GM12878 (cell line): ENCODE data around the gene GALNT3. TPM values are rescaled to one million over a fixed set of nuclear protein-coding genes. Genes with fewer than 3 reads are reported as not detected.

Experiments used
- ATAC-seq: fragments of 200-7000 bp; cut with Tn5 transposase; 3 replicates; pipeline ENCODE4 v1.9.1; 2020; ENCODE audit warnings: mild to moderate bottlenecking, moderate library complexity
- BruUV-seq: library from RNA; stranded (reverse); fragments of 400-500 nt; replicated peaks from 2 replicates; lab custom pipeline; 2021; lab: Mats Ljungman, UMichigan
- CTCF ChIA-PET: fragments of 300-600 bp; sonication (Branson Sonifier 250); formaldehyde crosslinking; extraction: SDS; loops from one replicate; lab custom pipeline; 2021; ENCODE audit warnings: inconsistent platforms; lab: Yijun Ruan, JAX
- POLR2A ChIA-PET: fragments of 350-600 bp; formaldehyde crosslinking; extraction: SDS; loops from one replicate; lab custom pipeline; 2021; ENCODE audit warnings: inconsistent platforms; lab: Charles Lee
- RAD21 ChIA-PET: fragments of 300-600 bp; sonication (Branson Sonifier 250); formaldehyde crosslinking; loops from one replicate; lab custom pipeline; 2023; ENCODE audit warnings: antibody characterized with exemption; ENCODE audit not compliant: unreplicated experiment; lab: Charles Lee
- SMC1A ChIA-PET: fragments of 300-600 bp; sonication (Branson Sonifier 250); formaldehyde crosslinking; loops from one replicate; lab custom pipeline; 2023; ENCODE audit not compliant: unreplicated experiment, uncharacterized antibody; lab: Charles Lee
- DNase-seq: peaks from one replicate; pipeline ENCODE4 v3.0.0-alpha.2; 2011; ENCODE audit warnings: low read depth, low spot score
- FAIRE-seq: peaks from 3 replicates; lab custom pipeline; 2011; peaks lifted over from hg19 to GRCh38; lab: Jason Lieb, UNC
- H2AFZ ChIP-seq: 2 replicates; pipeline ENCODE4 v1.6.0; 2011; ENCODE audit warnings: low read depth, low read length, control low read depth; ENCODE audit not compliant: control insufficient read depth
- H3K27ac ChIP-seq: 2 replicates; pipeline ENCODE4 v1.5.1; 2011; ENCODE audit warnings: control low read depth; ENCODE audit not compliant: control insufficient read depth, insufficient read depth
- H3K27me3 ChIP-seq, 2 experiments: replicated peaks in 1 of 2; 2 replicates each; pipeline versions ENCODE4 v1.6.0 to v1.6.1; 2011; ENCODE audit warnings: low read length in 1 of 2; ENCODE audit not compliant: control insufficient read depth in 2 of 2, insufficient read depth in 2 of 2
- H3K36me3 ChIP-seq, 2 experiments: 2 replicates each; pipeline ENCODE4 v1.5.1; 2011; ENCODE audit warnings: low read length in 1 of 2; ENCODE audit not compliant: control insufficient read depth in 2 of 2, insufficient read depth in 2 of 2
- H3K4me1 ChIP-seq: 2 replicates; pipeline ENCODE4 v1.6.1; 2011; ENCODE audit warnings: mild to moderate bottlenecking, low read length, moderate library complexity, mixed read lengths; ENCODE audit not compliant: control insufficient read depth, insufficient read depth
- H3K4me2 ChIP-seq: 2 replicates; pipeline ENCODE4 v1.6.0; 2011; ENCODE audit warnings: control low read depth; ENCODE audit not compliant: control insufficient read depth, insufficient read depth
- H3K4me3 ChIP-seq: fragments of 200-600 bp; sonication (generic); 2 replicates; pipeline ENCODE4 v1.5.1; 2016
- H3K79me2 ChIP-seq: 2 replicates; pipeline ENCODE4 v1.6.0; 2011; ENCODE audit warnings: low read length; ENCODE audit not compliant: control insufficient read depth, insufficient read depth
- H3K9ac ChIP-seq: 2 replicates; pipeline ENCODE4 v1.8.0; 2011; ENCODE audit warnings: low read length, control low read depth, mixed read lengths; ENCODE audit not compliant: control insufficient read depth, insufficient read depth
- H3K9me3 ChIP-seq: replicated peaks from 3 replicates; pipeline ENCODE4 v1.5.1; 2011; ENCODE audit warnings: mild to moderate bottlenecking, low read length; ENCODE audit not compliant: control insufficient read depth, insufficient read depth
- H4K20me1 ChIP-seq: 2 replicates; pipeline ENCODE4 v1.6.0; 2011; ENCODE audit not compliant: control insufficient read depth, insufficient read depth
- CHD1 ChIP-seq: IDR thresholded peaks from 2 replicates; pipeline ENCODE4 v1.6.1; 2012; ENCODE audit warnings: low read depth, low read length, improper control_type of control experiment
- E4F1 ChIP-seq: fragments of 450-650 bp; IDR thresholded peaks from 2 replicates; pipeline ENCODE4 v1.6.1; 2018; ENCODE audit warnings: borderline replicate concordance, mild to moderate bottlenecking; ENCODE audit not compliant: partially characterized antibody
- REST ChIP-seq: IDR thresholded peaks from 2 replicates; pipeline ENCODE4 v1.6.1; 2012; ENCODE audit warnings: mild to moderate bottlenecking, low read depth, low read length
- RUNX3 ChIP-seq: IDR thresholded peaks from 2 replicates; pipeline ENCODE4 v1.6.1; 2012; ENCODE audit warnings: low read length, inconsistent platforms
- SP1 ChIP-seq: IDR thresholded peaks from one replicate; pipeline ENCODE4 v1.6.1; 2011; ENCODE audit warnings: low read depth, low read length
- SUZ12 ChIP-seq: fragments of 200-600 bp; sonication (generic); IDR thresholded peaks from one replicate; pipeline ENCODE4 v1.6.1; 2018; ENCODE audit warnings: antibody characterized with exemption, mild to moderate bottlenecking; ENCODE audit not compliant: unreplicated experiment
- TCF3 ChIP-seq: IDR thresholded peaks from 2 replicates; pipeline ENCODE4 v1.6.1; 2012; ENCODE audit warnings: low read depth, mild to moderate bottlenecking, low read length, borderline replicate concordance; ENCODE audit not compliant: insufficient read depth
- WRNIP1 ChIP-seq: IDR thresholded peaks from 2 replicates; pipeline ENCODE4 v1.6.1; 2011; ENCODE audit warnings: low read depth, low read length, improper control_type of control experiment, borderline replicate concordance
- WGBS: methylation state at CpG from one replicate; pipeline ENCODE4 v1.1.6; 2016; ENCODE audit warnings: low lambda C conversion rate; ENCODE audit not compliant: insufficient replicate concordance, insufficient coverage; ENCODE audit errors: missing lambda C conversion rate; 5-methylcytosine and 5-hydroxymethylcytosine counted together
- in situ Hi-C: fragments of 300-500 bp; cut with MboI; formaldehyde crosslinking; loops from 9 replicates; pipeline ENCODE4 v1.14.3; 2018; ENCODE audit warnings: mixed read lengths
- intact Hi-C: fragments of 100-400 bp; cut with micrococcal nuclease; formaldehyde crosslinking; loops from one replicate; pipeline ENCODE4 v1.14.2; 2022; ENCODE audit not compliant: unreplicated experiment
- polyA plus RNA-seq, 11 experiments: library from polyadenylated mRNA; depleted of rRNA in 4 of 11; unstranded in 6 of 11; stranded (reverse) in 5 of 11; fragments of >200 nt; fragmentation: Nextera tagmentation in 4 of 11; fragmentation: Illumina TruSeq in 1 of 11; extraction: Ambion mirVana in 4 of 11; extraction: Trizol in 1 of 11; gene quantifications; 1 replicate in 1 of 11; 2 replicates in 10 of 11; pipeline versions ENCODE4 v1.2.1 to v1.2.3, GENCODE V29; 2011 to 2016; ENCODE audit warnings: inconsistent platforms in 2 of 11, missing spikeins in 2 of 11, low read depth in 1 of 11
- total RNA-seq, 4 experiments: library from RNA; depleted of rRNA in 3 of 4; stranded (reverse); fragments of >200 nt in 3 of 4; fragmentation: Illumina TruSeq in 1 of 4; extraction: Trizol in 1 of 4; gene quantifications; 2 replicates each; pipeline versions ENCODE4 v1.2.1 to v1.2.3, GENCODE V29; 2013 to 2021

GALNT3 gene
- total and polyA plus RNA-seq, 10 of the 15 experiments (the other 5 are each of a cell fraction or from before 2014, with no cell fraction given), result 0.53 to 3.7 (median 1.1) TPM

- Histone ChIP-seq H3K4me3 (peak overlapping the region; percentile 71; the same call in 1 of the 2 replicates), H3K9ac (no peak overlapping the region), H3K36me3 (no peaks in the 10 kb centered on the region), H3K9me3 (no peaks in the 10 kb centered on the region), H3K27me3 (peaks cover 0 to 13% of the 10 kb centered on the region in 2 experiments; a peak in 3 of 4 replicates), H3K27ac (no peak overlapping the region), H3K4me1 (peaks cover 6% of the 10 kb centered on the region), H3K4me2 (peak overlapping the region; percentile 96), H2AFZ (no peak overlapping the region), H4K20me1 (no peaks in the 10 kb centered on the region), H3K79me2 (no peaks in the 10 kb centered on the region)
- peak; percentile 76 for TF ChIP-seq SUZ12
- no peak for TF ChIP-seq SP1
- ChIA-PET POLR2A (interaction anchor here (0.6 kb wide), 1 partner anchor 82 kb away, joined by 3 read pairs; no protein-coding TSS in a partner anchor), SMC1A (no interaction called here), CTCF (no interaction called here), RAD21 (no interaction called here)
- BruUV-seq, result no TSS peak
- FAIRE-seq (no peak), ATAC-seq (no peak), DNase-seq (no peak)
- in situ Hi-C loops, result no loop called here
- 7% methylated on average over 25 of the region's 35 CpGs for WGBS
- intact Hi-C loops, result loop anchor here (5.0 kb wide), 1 partner anchor 79 kb away; no protein-coding TSS in a partner anchor
These were observed 777 bp downstream of the GALNT3 start for GRCh38 chr2:165793161-165793778.

- FAIRE-seq (no peak), DNase-seq (no peak), ATAC-seq (no peak)
- Histone ChIP-seq H3K36me3 (no peaks in the 10 kb centered on the region), H3K9me3 (no peaks in the 10 kb centered on the region), H3K9ac (no peak overlapping the region), H3K79me2 (no peaks in the 10 kb centered on the region), H3K4me3 (no peak overlapping the region), H3K27ac (no peak overlapping the region), H3K4me1 (peaks cover 6% of the 10 kb centered on the region), H4K20me1 (no peaks in the 10 kb centered on the region), H3K27me3 (peaks cover 0 to 13% of the 10 kb centered on the region in 2 experiments; a peak in 3 of 4 replicates), H3K4me2 (no peak overlapping the region), H2AFZ (no peak overlapping the region)
- ChIA-PET CTCF (no interaction called here), RAD21 (no interaction called here), POLR2A (no interaction called here), SMC1A (no interaction called here)
- WGBS, result 90% methylated on average over 1 of the region's 1 CpG
- BruUV-seq, result no TSS peak
- intact Hi-C loops (loop anchor here (5.0 kb wide), 1 partner anchor 80 kb away; no protein-coding TSS in a partner anchor), in situ Hi-C loops (no loop called here)
- TF ChIP-seq CHD1, result no peak
- TF ChIP-seq WRNIP1, result no peak
- TF ChIP-seq REST, result no peak
- TF ChIP-seq TCF3, result no peak
- no peak for TF ChIP-seq E4F1
- TF ChIP-seq RUNX3, result no peak
These were observed 2.0 kb downstream of the GALNT3 start for GRCh38 chr2:165792104-165792454.
